Endothelial cell of umbilical vein (primary cell): Measurements from ENCODE around the gene ESCO1.

Source experiments
- POLR2A ChIP-seq: IDR thresholded peaks from 2 replicates; pipeline ENCODE4 v1.6.1; 2012; ENCODE audit warnings: low read depth, mild to moderate bottlenecking, control low read depth, low read length
- TF ChIP-seq, protein P1 (sequence below), 2 donors: IDR thresholded peaks; 1 replicate in 1 of 2; 2 replicates in 1 of 2; pipeline ENCODE4 v1.5.1; 2011; ENCODE audit warnings: low read length in 2 of 2, mild to moderate bottlenecking in 2 of 2, moderate library complexity in 2 of 2, control low read depth in 1 of 2, inconsistent platforms in 1 of 2, low read depth in 1 of 2; ENCODE audit not compliant: insufficient read depth in 1 of 2; ENCODE audit errors: extremely low read depth in 1 of 2

DNA sequence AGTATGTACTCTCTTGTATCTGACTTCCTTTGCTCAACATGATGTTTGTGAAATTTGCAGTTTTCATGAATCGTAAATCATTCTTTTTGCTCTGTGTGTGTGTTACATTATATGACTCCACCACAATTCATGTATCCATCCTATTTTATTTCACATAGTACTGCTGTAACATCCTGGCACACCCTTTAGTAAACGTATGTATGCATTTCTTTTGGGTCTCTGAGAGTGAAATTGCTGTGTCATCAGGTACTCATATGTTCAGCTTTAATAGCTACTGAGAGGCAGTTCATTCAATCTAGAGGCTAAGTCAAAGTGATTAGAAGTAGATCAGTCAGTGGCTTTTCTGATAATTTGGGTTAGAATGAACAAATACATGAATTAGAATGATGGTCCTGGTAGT, 118.8 kb downstream of the ESCO1 start:
- TF ChIP-seq, protein P1, sequence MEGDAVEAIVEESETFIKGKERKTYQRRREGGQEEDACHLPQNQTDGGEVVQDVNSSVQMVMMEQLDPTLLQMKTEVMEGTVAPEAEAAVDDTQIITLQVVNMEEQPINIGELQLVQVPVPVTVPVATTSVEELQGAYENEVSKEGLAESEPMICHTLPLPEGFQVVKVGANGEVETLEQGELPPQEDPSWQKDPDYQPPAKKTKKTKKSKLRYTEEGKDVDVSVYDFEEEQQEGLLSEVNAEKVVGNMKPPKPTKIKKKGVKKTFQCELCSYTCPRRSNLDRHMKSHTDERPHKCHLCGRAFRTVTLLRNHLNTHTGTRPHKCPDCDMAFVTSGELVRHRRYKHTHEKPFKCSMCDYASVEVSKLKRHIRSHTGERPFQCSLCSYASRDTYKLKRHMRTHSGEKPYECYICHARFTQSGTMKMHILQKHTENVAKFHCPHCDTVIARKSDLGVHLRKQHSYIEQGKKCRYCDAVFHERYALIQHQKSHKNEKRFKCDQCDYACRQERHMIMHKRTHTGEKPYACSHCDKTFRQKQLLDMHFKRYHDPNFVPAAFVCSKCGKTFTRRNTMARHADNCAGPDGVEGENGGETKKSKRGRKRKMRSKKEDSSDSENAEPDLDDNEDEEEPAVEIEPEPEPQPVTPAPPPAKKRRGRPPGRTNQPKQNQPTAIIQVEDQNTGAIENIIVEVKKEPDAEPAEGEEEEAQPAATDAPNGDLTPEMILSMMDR (IDR thresholded peaks at IDR 0.05; ENCODE audit: extremely low read depth in 1 of 2, insufficient read depth in 1 of 2, low read depth in 1 of 2, low read length in 2 of 2), result no peak
- no peak for TF ChIP-seq POLR2A
